ENCODE measurements around the gene EFNB2.

EFNB2 gene

DNA sequence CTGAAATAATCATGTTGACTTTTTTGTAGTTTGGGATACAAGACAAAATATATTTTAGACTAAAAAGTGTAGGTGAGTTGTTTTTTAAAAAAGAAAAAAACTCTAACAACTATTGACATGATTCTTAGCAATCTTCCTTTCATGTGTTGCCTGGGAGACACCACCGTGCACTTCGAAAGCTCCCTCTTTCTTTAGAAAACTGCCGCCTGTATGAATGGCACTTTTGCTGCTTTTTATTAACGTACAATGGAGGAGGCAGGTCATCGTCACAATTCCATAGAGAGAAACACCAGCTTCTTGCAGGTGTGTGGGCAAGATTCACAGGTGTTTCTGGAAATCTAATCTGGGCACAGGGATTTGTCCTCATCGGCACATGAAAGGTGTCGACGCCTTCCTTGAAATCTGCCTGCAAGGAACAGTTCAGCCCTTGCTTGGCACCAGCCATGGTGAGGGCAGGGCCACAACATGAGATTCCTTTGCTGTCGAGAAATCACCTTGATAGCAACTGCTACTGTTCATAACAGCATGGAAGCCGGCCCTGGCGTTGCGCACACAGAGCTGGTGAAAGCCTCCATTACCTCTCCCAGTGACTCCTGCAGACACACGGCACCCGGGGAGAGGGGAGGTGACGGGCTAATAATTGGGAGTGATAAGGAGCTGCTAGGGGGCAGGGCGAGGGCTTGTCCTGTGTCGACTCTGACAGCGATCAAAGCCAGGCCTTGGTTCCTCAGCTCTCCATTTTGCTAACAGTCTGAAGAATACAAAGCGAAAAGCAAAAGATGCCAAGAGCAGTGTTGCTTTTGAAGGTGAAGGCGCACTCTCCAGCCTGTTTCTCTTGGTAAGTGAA is 66.5 kb downstream of the EFNB2 start:
- TF ChIP-seq, protein P1, sequence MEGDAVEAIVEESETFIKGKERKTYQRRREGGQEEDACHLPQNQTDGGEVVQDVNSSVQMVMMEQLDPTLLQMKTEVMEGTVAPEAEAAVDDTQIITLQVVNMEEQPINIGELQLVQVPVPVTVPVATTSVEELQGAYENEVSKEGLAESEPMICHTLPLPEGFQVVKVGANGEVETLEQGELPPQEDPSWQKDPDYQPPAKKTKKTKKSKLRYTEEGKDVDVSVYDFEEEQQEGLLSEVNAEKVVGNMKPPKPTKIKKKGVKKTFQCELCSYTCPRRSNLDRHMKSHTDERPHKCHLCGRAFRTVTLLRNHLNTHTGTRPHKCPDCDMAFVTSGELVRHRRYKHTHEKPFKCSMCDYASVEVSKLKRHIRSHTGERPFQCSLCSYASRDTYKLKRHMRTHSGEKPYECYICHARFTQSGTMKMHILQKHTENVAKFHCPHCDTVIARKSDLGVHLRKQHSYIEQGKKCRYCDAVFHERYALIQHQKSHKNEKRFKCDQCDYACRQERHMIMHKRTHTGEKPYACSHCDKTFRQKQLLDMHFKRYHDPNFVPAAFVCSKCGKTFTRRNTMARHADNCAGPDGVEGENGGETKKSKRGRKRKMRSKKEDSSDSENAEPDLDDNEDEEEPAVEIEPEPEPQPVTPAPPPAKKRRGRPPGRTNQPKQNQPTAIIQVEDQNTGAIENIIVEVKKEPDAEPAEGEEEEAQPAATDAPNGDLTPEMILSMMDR (IDR thresholded peaks at IDR 0.05; ENCODE audit: control insufficient read depth, extremely low read depth, insufficient read depth), result no peak
- no peak overlapping the region for H3K4me3 ChIP-seq (ENCODE audit: low read depth, low read length)
- DNase-seq (ENCODE audit: low read depth), result no peak

DNA sequence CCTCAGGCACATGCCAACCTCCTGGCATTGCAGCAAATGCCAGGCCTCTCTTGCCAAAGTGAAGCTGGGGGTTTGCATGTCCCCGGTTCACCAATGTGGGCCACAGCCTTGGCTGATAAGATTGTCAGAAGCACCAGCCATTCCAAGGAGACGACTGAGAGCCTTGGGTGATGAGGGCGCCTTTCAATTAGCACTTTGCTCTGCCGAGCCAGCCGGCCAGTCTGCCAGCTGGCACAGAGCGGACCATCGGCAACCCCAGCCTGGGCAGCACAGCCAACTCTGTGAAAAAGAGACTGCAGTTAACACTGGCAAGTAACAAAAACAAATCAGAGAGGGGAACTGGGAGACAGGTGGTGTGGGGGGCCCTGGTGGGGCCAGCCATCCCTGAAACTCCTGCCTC is 67.3 kb downstream of the EFNB2 start:
- no peak for DNase-seq (ENCODE audit: low read depth)
- TF ChIP-seq, protein P1 (IDR thresholded peaks at IDR 0.05; ENCODE audit: control insufficient read depth, extremely low read depth, insufficient read depth), result no peak
- no peak overlapping the region for H3K4me3 ChIP-seq (ENCODE audit: low read depth, low read length)

DNA sequence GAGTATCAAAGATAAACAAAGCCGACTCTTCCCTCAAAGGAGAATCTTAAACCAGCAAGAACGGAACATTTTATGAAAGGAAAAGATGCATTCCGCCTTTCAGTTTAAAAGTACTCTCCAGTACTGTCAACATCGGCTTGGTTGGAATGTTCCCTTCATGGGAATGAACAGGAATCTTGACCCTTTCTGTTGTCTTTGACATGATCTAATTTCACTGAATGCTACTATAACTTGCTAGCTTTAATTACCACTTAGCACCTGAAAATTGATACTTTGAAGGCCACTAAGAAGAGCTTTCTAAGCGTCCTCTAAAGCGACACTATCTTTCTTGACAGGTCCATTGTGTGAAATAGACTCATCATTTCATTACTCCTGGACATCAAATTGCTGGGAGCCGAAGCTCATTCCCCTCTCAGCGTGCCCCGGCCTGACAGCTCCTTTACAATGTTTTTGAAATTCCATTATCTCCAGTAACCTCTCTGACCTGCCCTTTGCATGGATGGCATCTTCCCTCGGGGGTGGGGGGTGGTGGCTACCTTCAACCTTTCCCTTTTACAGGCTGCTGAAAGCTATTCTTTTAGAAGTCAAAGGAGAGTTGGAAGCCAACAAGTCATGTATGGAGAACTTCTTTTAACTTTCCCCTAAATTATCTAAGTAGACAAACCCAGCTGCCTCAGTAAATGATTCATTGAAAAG is 67.9 kb downstream of the EFNB2 start:
- H3K4me3 ChIP-seq (ENCODE audit: low read depth, low read length), result no peak overlapping the region
- no peak for DNase-seq (ENCODE audit: low read depth)
- TF ChIP-seq, protein P1 (IDR thresholded peaks at IDR 0.05; ENCODE audit: control insufficient read depth, extremely low read depth, insufficient read depth), result no peak

DNA sequence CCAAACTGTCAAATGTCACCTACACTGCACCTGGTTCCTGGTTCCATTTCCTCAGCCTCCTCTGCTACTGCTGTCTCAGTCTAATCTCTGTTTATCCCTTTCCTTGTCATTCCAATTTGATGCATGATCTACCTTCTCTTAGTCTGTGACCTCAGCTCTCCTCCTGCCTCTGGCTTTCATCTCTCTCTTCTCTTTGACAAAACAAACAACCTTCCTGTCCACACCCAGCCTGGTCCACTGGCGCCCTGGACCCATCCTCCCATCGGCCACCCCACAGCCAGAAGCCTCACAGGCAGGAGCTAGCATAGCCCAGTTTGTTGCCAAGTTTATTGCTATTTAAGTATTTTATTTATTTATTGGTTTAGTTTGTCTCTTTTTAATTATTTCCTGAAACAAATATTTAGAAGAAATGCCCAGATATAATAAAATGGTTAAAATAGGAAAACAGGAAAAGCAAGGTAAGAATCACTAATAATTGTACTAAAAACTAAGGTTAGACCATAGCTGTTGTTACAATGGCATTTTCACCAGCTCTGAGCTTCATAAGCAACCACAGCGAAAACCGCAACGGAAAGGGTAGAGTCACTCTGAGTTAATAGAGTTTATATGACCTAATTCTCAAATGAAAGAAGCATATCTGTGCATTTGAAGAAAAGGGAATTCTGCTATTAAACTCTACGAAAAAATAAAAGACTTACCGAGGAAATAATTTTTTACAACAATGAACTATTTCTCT is 68.6 kb downstream of the EFNB2 start:
- DNase-seq (ENCODE audit: low read depth), result no peak
- TF ChIP-seq, protein P1 (IDR thresholded peaks at IDR 0.05; ENCODE audit: control insufficient read depth, extremely low read depth, insufficient read depth), result no peak
- no peak overlapping the region for H3K4me3 ChIP-seq (ENCODE audit: low read depth, low read length)

DNA sequence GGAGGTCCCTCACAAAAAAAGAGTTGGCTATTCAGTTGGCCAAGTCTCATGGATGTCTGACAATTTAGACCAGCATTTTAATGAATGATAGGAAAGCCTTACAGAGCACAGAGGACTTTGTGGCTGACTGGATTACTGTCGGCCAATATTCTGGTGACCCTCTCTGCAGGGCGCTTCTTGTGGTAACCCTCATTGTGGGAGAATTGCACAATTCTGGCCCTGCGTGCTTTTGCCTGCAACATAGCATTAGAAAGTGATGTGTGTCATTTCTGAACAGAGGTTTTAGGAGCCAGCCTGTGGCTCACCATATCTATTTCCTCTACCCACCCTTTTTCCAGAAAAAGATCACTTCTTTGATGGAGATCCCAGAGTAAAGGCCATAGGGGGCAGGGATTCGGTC is 71.4 kb downstream of the EFNB2 start:
- TF ChIP-seq, protein P1 (IDR thresholded peaks at IDR 0.05; ENCODE audit: control insufficient read depth, extremely low read depth, insufficient read depth), result no peak
- no peak overlapping the region for H3K4me3 ChIP-seq (ENCODE audit: low read depth, low read length)
- no peak for DNase-seq (ENCODE audit: low read depth)

DNA sequence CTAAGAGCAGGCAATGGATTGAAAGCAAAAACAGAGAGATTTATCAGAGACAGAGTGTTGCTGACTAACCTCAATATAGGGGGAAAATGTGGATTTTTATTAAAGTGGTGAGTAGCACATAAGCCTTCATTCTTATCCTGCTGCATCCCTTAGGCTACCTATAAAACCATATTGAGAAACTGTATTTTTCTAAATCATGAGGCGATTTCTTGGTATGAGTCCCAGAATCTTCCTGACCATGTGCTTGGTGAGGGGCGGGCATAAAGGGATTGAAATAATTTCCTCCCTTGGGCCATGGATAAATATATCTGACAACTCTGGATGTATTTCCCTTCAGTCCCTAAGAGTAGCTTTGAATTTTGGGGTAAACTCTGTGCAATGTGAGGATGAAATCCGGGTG is 72.8 kb downstream of the EFNB2 start:
- H3K4me3 ChIP-seq (ENCODE audit: low read depth, low read length), result no peak overlapping the region
- TF ChIP-seq, protein P1 (IDR thresholded peaks at IDR 0.05; ENCODE audit: control insufficient read depth, extremely low read depth, insufficient read depth), result no peak
- DNase-seq (ENCODE audit: low read depth), result no peak
